ENCODE measurements around the gene NCLN.

Gene NCLN

DNA sequence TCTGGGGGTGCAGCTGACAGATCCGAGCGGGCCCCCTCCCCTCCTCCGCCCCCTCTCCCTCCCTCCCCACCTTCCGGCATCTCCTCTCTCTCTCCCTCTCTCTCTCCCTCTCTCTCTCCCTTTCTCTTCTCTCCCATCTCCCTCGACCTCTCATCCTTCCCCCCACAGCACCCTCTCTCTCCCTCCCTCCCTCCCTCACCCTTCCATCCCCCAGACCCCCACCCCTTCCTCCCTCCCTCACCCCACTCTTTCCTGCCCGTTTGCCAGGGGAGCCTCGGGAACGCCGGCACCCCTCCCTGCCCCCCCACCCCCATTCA, 39.4 kb downstream of the NCLN start:
- no peak overlapping the region for H3K27ac ChIP-seq
- no peak for TF ChIP-seq CTCF (conservative IDR thresholded peaks at IDR 0.05)

- H3K27ac ChIP-seq, result no peak overlapping the region
- TF ChIP-seq CTCF (conservative IDR thresholded peaks at IDR 0.05), result no peak
These were observed 40.0 kb downstream of the NCLN start for GRCh38 chr19:3225677-3226093.

GRCh38 chr19:3227054-3227626, 41.4 kb downstream of the NCLN start:
- no peak overlapping the region for H3K27ac ChIP-seq

DNA sequence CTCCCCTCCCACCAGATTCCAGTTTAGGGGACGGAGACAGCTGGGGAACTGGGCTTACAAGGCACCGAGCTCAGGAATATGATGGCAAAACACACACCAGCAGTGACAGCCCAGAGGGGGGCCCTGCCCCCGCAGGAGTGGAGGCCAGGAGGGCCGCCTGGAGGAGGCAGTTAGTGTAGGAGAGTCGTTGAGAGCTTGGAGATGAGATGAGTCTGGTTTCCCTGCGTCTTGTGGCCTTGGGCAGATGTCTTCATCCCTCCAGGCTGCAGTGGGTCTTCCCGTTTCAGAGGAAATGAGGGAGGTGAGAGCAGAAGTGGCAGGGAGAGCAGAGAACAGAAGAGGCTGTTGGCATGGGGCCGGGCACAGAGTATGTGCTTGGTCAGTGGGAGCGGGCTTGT, 43.6 kb downstream of the NCLN start:
- no peak overlapping the region for H3K27ac ChIP-seq
- TF ChIP-seq CTCF (conservative IDR thresholded peaks at IDR 0.05), result no peak

More at GRCh38 chr19:3227054-3227626, 41.4 kb downstream of the NCLN start:
- TF ChIP-seq CTCF (conservative IDR thresholded peaks at IDR 0.05), result no peak

GRCh38 chr19:3229888-3230496, 44.3 kb downstream of the NCLN start:
- TF ChIP-seq CTCF (conservative IDR thresholded peaks at IDR 0.05), result no peak
- H3K27ac ChIP-seq, result no peak overlapping the region

DNA sequence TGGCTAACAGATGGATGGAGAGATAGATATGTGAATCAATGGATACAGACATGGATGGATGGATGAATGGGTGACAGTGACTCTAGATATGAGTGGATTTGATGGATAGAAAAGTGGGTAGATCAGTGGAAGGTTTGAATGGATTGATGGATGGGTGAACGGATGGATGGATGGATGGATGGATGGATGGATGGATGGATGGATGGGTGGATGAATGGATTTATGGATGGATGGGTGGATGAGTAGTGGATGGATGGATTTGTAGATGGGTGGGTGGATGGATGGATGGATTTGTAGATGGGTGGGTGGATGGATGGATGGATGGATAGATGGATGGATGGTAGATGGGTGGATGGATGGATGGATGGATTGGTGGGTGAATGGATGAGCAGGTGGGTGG, 45.6 kb downstream of the NCLN start:
- TF ChIP-seq CTCF (conservative IDR thresholded peaks at IDR 0.05), result no peak
- no peak overlapping the region for H3K27ac ChIP-seq

DNA sequence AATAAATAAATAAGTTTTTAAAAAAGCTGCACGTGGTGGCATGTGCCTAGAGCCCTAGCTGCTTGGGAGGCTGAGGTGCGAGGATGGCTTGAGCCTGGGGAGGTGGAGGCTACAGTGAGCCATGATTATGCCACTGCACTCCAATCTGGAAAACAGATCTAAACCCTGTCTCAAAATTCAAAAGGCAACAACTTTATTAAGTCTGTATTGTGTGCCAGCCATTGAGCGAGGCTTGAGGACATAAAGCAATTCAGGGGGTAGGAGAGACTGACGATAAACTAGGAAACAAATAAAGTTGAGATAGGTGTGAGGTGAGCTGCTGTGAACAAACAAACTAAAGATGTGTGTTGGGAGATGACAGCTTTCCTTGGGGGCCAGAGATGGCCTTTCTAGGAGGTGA, 47.4 kb downstream of the NCLN start:
- TF ChIP-seq CTCF (conservative IDR thresholded peaks at IDR 0.05), result no peak
- no peak overlapping the region for H3K27ac ChIP-seq

Data from VCaP (cell line).